Measurements from ENCODE around the gene ABCC8. TPM values are rescaled to one million over a fixed set of nuclear protein-coding genes. Genes with fewer than 3 reads are reported as not detected.
A peak's percentile ranks its signal among the peaks of the same experiment; 100 is the strongest.

Gene ABCC8
- total RNA-seq, 1 donor from 2014 or later, result 0.83 TPM

DNA sequence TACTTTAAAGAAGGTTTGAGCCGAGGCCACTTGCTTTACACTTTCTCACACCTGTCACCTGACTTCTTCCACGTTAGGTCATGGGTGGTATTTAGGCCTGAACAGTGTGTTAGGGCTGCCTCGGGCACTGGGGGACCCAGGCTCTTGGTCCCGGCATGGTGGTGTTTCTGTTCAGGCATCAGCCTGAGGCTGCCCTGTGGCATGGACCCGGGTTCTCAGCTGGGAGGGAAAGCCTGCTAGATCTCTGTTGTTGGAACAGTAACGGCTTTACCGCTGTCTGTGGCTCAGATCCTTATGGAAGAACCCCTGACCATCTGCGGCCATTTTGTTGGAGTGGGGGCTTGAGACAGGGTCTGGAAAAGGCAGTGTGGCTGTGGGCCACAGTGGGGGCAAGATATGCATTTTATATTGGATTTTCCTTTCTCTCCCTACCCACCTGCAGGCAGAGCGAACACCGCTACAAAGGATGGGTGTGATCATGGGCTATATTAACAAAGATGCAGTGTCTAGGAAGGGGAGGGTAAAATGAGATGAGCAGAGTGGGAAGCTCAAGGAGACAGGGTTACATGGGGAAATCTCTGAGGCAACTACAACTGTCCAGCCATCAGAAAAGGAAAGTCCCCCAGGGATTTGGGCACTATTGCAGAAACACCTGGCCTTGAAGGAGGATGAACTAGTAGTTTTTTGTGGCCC, 86.5 kb downstream of the ABCC8 start:
- no peak for DNase-seq (ENCODE audit: low spot score)
- no peak for ATAC-seq

DNA sequence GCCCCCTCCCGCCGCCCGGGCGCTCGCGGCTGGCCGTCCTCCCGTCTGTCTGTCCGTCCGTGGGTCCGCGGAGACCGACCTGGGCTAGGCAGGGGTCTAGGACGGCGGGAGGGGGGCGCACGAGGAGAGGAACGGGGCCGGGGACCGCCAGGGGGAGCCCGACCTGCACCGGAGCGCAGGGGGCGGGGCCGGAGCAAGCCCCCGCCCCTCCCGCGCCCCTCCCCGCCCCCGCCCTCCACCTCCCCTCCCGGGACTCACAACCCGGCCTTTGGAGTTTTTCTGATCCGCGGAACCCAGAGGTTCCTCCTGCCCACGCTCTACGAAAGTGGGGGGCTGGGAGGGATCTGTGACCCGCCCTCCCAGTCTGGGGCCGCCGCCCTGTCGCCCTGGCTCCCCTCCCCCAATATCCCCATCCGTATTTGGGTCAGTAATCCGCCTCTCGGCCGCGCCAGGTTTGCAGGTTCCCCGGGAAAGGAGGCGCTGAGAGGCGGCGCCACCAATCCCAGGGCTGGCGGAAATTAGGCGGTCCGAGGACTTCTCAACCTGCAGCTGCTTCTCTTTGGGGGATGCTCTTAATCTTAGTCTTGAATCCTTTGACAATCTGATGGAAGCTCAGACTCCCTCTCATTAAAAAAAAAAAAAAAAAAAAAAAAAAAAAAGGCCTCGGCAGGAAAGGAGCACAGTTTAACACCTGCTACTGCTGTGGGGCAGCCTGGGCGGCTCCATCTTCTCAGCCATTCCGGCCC, 87.3 kb downstream of the ABCC8 start:
- peak; percentile 90 for ATAC-seq
- peak; percentile 88 for DNase-seq (ENCODE audit: low spot score)

DNA sequence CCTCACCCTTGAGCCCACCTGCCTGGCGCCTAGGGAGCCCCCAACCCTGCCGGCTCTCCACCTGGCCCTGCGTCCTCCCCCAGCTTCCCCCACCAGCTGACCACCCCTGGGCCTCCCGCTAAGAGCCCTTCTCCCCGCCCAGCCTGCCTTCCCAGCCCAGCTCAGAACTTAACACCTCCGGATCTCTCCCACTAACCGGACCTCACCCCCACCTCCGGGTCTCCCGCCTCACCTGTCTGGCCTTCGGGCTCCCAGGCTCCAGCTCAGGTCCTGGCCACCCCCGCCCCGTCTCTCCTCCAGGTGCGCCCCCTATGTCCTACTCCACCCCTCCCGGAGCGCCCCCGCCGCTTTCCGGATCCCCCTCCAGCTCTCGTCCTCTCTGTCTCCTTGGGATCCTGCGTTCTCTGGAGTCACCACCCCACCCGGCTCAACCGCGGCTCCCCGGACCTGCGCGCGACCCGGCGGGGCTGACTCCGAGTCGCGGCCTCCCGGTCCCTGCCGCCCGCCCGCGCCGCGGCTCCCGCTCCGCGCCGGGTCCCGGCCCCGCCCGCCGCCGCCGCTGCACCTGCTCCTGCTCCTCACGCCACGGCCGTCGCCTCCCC, 87.9 kb downstream of the ABCC8 start, which contains the start of gene KCNJ11:
TSS of gene KCNJ11 (minus strand) at position 51 of the 602 bp plus-strand sequence. CDS start 568 bp downstream, outside the sequence.
- DNase-seq (ENCODE audit: low spot score), result no peak
- peak; percentile 64 for ATAC-seq

DNA sequence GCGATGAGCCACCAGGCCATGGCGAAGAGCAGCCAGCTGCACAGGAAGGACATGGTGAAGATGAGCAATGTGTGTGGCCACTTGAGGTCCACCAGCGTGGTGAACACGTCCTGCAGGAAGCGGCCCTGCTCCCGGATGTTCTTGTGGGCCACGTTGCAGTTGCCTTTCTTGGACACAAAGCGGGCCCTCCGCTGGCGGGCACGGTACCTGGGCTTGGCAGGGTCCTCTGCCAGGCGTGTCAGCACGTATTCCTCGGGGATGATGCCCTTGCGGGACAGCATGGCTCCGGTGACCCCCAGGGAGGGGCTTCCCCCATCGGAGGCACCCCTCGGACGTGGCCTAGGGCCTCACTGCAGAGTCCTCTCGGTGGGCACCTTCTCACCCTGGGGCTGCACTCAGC, 88.8 kb downstream of the ABCC8 start:
- no peak for DNase-seq (ENCODE audit: low spot score)
- ATAC-seq, result no peak

DNA sequence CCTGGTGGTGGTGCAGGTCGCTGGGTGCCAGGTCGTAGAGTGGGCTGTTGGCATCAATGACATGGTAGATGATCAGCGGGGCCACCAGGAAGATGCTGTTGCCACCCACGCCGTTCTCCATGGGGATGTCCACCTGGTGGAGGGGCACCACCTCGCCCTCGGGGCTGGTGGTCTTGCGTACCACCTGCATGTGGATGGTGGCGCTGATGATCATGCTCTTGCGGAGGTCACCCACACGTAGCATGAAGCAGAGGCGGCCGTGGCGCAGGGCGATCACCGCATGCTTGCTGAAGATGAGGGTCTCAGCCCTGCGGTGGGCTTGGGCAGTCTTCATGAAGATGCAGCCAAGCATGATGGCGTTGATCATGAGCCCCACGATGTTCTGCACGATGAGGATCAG, 89.4 kb downstream of the ABCC8 start:
- no peak for DNase-seq (ENCODE audit: low spot score)
- no peak for ATAC-seq

DNA sequence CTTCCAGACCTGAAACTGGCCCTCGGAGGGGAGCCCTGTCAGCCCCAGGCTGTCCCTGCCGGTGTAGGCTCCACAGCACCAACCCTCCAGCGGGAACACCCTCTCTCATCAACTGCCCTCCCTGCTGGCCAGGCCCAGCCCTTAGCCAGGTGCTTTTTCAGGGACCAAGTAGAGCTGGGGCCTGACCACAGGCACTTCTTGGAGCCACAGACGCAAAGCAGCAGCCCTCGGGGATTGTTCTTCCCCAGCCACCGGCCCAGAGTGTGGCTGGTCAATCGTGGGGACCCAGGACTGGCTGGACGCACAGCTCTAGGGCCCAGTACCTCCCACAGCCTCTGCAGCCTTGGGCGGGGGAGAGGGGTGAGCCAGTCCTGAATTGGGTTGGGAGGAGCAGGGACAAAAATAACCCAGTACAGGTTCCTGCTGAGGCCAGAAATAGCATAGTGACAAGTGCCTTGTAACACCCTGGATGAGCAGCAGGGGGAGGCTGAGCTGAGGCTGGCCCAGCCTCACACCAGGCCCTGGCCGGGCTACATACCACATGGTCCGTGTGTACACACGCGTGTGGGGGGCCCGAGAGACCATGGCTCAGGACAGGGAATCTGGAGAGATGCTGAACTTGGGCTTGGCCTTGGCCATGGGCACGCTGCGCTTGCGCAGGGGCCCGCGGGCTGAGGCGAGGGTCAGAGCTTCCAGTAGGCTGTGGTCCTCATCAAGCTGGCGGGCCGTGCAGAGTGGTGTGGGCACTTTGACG, 90.1 kb downstream of the ABCC8 start:
- ATAC-seq (peak; percentile 65), DNase-seq (ENCODE audit: low spot score) (no peak)

DNA sequence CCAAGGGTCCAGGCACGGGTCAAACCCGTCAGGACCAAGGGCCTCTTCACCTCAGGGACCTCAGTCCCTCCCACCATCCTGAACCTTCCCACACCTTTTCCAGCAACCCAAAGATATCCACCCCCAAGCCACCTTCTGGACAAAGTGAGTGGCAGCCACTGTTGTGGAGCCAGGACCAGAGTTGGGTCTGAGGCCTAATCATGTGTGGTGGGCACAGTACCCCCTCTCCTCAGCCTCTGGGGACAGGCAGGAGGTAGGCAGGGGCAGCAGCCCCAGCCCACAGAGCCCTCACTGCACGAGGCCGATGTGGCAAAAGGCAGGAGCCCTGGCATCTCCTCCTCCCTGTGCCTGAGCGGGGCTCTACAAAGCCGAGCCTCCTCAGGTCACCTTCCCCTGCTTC, 90.7 kb downstream of the ABCC8 start:
- DNase-seq (ENCODE audit: low spot score) (no peak), ATAC-seq (no peak)

DNA sequence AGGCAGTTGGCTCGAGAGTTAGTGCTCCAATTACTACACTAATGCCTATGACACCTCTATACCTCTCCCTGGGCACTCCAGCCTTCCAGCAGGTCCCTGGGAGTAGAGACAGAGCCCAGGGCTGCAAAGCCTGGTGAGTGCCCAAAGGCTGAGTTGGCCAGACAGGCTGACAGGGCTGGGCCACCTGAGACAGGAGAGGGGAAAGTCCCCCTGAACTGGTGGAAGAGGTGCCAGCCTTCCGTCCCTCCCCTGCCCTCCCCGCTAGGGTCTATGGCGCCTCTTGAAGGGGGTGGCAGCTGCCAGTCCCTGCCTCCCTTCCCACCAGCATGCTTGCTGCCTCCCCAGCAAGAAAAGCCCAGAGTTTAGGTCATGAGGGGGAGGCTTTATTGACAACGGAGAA, 91.2 kb downstream of the ABCC8 start:
- no peak for DNase-seq (ENCODE audit: low spot score)
- no peak for ATAC-seq

DNA sequence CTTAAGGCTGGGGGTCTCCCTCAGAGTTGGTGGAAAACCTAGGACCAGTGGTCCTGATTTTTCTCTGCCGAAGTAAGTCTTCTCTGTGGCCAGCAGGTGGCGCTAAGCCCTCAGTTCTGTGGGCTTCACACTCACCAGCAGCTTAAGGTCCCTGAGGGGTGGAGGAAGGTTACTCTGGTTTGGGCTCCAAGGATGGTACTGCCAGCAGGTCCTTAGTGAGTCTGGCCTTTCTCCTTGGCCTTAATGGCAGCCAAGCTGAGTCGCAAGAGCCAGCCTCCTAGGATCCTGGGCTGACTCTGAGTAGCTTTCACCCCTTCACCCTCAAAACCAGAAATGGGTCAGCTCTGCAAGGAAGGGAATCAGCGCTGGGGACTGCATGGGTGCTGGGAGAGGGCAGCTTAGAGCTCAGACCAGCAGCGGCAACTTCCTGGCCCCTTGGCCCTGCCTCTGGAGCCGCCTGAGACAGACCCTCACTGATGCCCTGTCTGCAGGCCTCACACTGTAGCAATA, 92.6 kb downstream of the ABCC8 start:
- ATAC-seq (peak; percentile 79), DNase-seq (ENCODE audit: low spot score) (peak; percentile 80)

DNA sequence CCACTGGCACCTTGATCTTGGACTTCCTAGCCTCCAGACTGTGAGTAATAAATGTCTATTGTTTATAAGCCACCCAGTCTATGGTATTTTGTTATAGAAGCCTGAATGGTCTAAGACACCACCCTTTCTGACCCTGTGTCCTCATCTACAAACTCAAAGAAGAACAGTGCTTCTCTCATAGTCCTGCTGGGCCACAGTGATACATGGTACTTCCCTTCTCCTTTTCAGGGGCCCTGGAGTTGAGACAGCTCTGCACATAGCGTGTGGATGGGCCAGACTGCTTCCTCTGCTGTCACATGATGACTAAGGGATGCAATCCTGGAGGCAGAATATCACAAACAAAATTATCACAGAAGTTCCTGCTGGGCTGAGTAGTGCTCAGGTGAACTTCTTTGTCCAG, 93.2 kb downstream of the ABCC8 start:
- no peak for DNase-seq (ENCODE audit: low spot score)
- no peak for ATAC-seq

DNA sequence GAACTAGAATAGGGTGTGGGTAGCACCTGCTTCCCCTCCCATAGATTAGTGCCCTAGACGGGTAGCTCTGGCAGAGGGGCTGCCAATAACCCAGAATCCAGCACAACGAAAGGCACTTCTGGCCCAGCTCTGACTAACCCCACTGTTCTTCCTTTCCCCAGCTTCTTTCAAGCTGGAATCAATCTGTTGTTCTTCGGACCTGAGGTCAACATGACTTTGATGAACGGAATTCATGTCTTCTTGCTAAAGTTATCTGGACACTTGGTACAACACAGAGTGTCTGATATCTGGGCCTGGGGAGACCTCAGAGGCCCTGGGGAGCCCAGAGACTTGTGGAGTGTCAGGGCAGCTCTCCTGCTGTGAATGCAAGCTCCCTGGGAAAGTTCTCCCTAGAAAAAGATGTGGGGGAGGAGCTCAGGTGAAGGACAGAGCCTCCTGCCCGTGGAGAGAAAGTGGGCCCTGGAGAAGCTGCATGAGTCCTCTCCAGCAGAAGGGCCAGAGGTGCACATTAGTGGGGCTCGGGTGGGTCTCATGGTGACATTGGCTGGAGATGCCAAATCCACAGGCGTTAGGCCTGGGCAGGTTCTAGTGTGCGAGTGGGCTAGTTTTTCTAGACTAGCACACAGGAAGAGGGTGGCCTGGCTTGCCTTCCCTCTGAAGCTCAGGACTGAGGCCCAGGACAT, 94.5 kb downstream of the ABCC8 start:
- no peak for DNase-seq (ENCODE audit: low spot score)

DNA sequence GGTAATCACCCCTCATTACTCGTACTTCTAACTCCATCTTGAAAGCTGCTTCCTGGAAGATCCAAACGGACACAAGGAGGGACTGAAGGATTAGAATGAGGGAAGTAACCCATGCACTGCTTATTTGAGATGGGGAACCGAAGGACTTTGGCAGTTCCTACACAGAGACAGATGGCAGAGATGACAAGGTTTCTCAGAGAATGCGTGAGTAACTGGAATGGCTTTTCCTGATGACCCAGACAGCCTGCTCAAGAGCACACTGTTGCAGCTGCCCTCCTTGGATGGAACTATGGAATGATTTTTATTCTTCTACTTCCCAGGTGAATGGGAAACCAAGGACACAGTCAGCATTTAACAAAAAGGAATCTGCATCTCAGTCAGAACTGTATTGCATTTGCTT, 95.5 kb downstream of the ABCC8 start:
- ATAC-seq, result no peak
- no peak for DNase-seq (ENCODE audit: low spot score)

More for the DNA sequence above, 94.5 kb downstream of the ABCC8 start:
- ATAC-seq, result no peak

DNA sequence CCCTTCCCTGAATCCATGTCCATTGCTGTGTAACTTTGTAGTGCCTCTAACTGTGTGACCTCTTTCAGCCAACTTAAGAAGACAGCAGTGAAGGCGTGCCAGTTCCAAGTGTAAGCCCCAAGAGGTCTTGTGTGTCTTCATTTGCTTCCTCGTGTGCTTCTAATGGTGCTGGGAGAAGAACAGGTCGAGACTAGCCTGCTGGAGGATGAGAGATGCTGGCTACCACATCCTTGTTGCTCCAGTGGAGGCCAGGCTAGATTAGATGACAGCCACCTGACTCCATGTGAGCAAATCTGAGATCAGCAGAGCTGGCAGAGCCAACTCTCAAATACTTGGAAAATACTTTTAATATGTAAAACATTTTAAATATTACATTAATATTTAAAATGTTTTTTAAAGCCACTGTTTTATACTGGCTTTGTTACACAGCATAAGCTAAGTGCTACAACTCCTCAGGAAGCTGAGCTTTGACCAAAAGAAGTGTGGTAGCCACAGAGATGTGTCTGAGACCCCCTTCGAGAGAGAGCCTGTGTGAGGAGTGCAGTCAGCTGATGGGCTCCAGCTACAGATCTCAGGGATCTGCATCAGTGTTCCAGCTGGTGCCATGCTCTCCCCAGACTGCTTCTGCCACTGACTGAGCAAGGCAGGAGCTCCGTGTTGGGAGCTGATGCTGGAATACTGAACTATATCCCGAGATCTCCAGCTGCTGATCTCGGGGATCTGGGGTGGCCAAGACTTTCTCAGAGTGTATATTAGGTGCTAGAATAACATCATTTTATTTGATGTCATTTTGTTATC, 97.1 kb downstream of the ABCC8 start:
- DNase-seq (ENCODE audit: low spot score) (no peak), ATAC-seq (no peak)

DNA sequence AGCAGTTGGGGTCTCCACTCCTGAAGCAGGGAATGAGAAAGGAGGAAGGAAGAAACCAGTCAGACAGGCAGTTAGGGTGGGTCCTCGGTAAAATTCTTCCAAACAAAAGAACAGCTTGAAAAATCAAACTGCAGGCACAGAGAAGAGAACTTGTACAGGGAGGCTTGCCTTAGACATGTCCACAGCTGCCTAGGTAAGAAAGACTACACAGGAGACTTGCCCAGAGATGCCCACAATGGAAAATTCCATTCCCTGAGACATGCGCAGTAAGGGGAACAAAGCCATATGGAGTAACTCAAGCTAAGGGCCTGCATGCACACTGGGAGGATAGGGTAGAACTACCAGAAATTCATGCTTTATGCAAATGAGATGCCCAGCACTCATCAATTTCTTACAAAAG, 98.0 kb downstream of the ABCC8 start:
- no peak for ATAC-seq
- DNase-seq (ENCODE audit: low spot score), result no peak

DNA sequence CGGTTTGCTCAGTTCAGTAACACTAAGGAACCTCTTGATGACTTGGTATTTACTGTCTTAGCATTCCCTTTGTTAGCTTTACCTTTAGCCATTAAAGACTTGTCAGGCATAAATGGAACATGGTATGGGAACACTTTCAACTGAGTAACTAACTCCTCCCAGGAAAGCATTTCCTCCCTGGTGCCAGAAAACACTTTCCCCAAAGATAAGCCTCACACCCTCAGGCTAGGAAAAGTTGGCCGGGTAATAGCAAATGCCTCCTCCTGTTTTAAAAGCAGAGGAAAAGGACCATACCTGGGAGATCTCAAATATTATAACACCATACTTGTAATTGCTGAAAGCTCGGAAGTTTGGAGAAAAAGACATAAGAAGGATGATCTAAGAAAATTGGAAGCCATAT, 100.2 kb downstream of the ABCC8 start:
- no peak for ATAC-seq
- no peak for DNase-seq (ENCODE audit: low spot score)

DNA sequence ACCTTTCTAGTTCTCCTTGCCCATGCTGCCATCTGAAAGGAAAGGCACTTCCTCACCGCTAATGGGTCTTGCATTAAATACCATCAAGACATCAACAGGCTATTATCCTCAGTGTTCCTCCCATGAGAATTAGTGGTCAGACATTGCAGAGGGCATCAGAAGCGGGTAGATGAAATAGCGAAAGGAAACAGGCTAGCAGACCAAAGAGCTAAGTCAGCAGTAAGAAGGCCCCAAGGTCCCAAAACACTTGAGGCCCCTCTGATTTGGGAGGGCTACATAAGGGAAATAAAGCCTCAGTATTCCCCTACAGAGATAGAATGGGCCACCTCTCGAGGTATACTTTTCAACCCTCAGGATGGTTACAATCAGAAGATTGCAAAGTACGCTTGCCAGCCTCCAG, 101.1 kb downstream of the ABCC8 start:
- DNase-seq (ENCODE audit: low spot score) (no peak), ATAC-seq (no peak)

DNA sequence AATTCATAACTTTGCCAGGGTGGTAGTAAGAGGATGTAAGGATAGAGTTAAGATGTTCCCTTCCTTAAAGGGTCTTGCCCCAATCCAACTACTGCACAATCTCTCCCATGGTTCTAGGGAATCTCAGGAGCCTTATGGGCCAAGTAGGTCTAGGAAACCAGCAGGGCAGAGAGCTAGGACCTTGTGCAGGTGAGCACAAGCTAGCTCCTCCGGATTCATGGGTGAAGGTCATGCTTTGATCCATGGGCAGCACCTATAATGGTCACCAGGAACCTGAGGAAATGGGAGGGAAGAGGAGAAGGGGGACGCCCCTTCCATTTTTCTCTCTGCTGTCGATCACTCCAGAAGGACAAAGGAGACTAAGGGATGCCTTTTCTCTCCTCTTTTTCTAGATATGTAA, 105.0 kb downstream of the ABCC8 start:
- DNase-seq (ENCODE audit: low spot score), result no peak

DNA sequence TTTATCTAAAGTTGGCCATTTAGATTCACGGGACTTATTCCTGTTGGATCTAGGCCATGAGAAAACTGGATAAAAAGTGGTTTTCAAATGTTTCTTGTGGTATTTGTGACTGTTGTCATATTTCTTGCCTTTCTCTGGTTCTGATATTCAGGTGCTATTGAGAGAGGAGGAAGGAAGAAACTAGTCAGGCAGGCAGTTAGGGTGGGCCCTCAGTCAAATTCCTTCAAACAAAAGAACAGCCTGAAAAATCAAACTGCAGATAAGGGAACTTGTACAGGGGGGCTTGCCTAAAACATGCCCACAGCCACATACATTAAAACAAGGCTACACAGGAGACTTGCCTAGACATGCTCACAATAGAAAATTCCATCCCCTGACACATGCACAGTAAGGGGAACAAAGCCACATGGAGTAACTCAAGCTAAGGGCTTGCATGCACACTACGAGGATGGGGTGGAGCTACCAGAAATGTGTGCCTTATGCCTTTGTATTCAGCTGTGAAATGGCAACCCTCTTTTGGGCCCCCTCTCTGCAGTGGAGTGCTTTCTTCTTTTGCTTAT, 106.9 kb downstream of the ABCC8 start:
- no peak for DNase-seq (ENCODE audit: low spot score)
- no peak for ATAC-seq

More for the DNA sequence above, 105.0 kb downstream of the ABCC8 start:
- ATAC-seq, result no peak

DNA sequence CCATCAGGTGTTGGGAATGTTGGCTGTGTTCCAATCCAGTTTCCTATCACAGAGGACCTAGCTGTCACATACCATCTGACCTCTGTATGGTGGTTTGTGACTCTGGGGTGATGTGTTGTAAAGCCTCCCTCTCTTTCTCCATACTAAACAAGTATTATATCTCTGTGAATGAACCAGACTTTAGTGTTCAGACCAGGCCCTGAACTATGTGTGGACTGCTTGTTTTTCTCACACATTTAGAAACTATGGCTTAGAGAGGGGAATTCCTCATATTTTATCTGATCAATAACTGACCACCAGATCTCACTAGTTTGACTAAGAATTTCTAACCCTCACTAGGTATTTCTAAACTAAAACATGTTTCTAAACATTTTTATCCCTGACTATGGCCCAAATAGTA, 107.6 kb downstream of the ABCC8 start:
- ATAC-seq, result no peak
- no peak for DNase-seq (ENCODE audit: low spot score)
